Right atrium auricular region (tissue), 2 donors: ENCODE results near the gene TRAPPC2L. TPM values are rescaled to one million over a fixed set of nuclear protein-coding genes. Genes with fewer than 3 reads are reported as not detected.
"Not testable (repeated sequence)": the region's sequence is repeated elsewhere in the genome, so short reads cannot be mapped to it uniquely, and the experiment has no call there.

Source experiments
- DNase-seq: peaks from one replicate; pipeline ENCODE4 v3.0.0-alpha.2; 2019; ENCODE audit warnings: low spot score
- H3K27ac ChIP-seq, 2 donors: fragments of 200-600 bp; sonication (generic); 1 replicate in 1 of 2; 2 replicates in 1 of 2; pipeline ENCODE4 v1.5.1; 2016 to 2019
- H3K27me3 ChIP-seq, 2 donors: fragments of 200-600 bp; sonication (generic); one replicate each; pipeline versions ENCODE4 v1.5.1 to v1.6.0; 2017 to 2019
- H3K36me3 ChIP-seq: fragments of 200-600 bp; sonication (generic); one replicate; pipeline ENCODE4 v1.5.1; 2016
- H3K4me1 ChIP-seq, 2 donors: fragments of 200-600 bp; sonication (generic); one replicate each; pipeline versions ENCODE4 v1.5.1 to v1.6.0; 2017 to 2019
- H3K4me3 ChIP-seq, 2 donors: fragments of 200-600 bp; sonication (generic); 1 replicate in 1 of 2; 2 replicates in 1 of 2; pipeline ENCODE4 v1.5.1; 2017 to 2019; ENCODE audit warnings: mild to moderate bottlenecking in 1 of 2, moderate library complexity in 1 of 2
- H3K9me3 ChIP-seq, 2 donors: fragments of 200-600 bp; sonication (generic); one replicate each; pipeline ENCODE4 v1.5.1; 2019
- CTCF ChIP-seq, 2 donors: fragments of 200-600 bp; sonication (generic); IDR thresholded peaks; one replicate each; pipeline ENCODE4 v1.5.1; 2019; ENCODE audit warnings: antibody characterized with exemption in 2 of 2
- total RNA-seq, 2 donors: library from RNA; depleted of rRNA; stranded (reverse); fragments of >200 nt; gene quantifications; one replicate each; pipeline ENCODE4 v1.1.0, GENCODE V29; 2016

The TRAPPC2L gene
- total RNA-seq, 2 donors from 2014 or later = 30.7 to 33.0 TPM

- H3K27me3 ChIP-seq = no peaks in the 10 kb centered on the region
- no peak for TF ChIP-seq CTCF (IDR thresholded peaks at IDR 0.05)
- no peak for DNase-seq
- H3K4me1 ChIP-seq = peaks cover 0 to 31% of the 10 kb centered on the region in 2 donors
- H3K4me3 ChIP-seq = no peak overlapping the region
- H3K36me3 ChIP-seq = peaks cover 6% of the 10 kb centered on the region
- H3K27ac ChIP-seq = peak overlapping the region; percentile 38 to 69
- no peaks in the 10 kb centered on the region for H3K9me3 ChIP-seq
Measured at GRCh38 chr16:88888057-88888456, 31.1 kb downstream of the TRAPPC2L start.

DNA sequence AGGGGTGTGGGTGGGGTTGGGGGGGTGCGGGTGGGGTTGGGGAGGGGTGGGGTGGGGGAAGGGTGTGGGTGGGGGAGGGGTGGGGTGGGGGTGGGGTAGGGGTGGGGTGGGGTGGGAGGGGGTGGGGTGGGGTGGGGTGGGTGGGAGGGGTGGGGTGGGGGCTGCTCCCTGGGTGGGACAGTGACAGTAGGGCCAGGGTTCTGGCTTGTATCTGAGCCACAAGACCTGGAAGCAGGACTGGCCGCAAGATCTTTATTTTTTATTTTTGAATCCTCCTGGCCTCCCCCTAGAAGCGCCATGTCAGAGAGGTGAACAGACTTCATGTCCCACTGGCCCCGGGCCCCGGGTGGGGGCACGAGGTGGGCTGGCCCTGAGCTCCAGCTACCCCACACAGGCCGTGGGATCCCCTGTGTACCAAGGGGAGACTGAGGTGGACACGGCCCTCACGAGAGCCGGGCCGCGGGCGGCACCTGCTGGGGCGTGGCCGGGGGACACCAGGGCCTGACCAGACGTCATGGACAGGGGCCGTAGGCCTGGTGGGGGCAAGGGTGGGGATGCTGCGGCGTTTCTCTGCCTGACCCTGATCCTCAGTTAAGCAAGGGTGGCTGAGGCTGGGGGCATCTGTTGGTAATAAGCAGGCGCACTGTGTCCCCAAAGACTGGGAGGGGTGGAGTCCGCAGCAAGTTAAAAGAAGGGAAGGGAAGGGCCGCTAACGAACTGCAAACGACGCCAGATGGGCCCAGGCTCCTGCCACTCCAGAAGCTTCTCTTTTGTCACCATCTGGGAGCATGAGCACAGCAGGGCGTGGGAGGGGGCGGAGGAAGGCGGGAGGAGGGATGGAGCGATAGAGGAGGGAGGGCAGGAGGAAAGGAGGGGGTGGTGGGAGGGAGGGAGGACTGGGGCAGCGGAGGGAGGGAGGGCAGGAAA is 31.8 kb downstream of the TRAPPC2L start:
- Histone ChIP-seq H3K4me3 (no peak overlapping the region), H3K27ac (peak overlapping the region; percentile 51 to 60), H3K9me3 (no peaks in the 10 kb centered on the region), H3K27me3 (no peaks in the 10 kb centered on the region), H3K36me3 (peaks cover 6% of the 10 kb centered on the region), H3K4me1 (peaks cover 0 to 31% of the 10 kb centered on the region in 2 donors)
- no peak for DNase-seq
- TF ChIP-seq CTCF (IDR thresholded peaks at IDR 0.05) = no peak

- H3K4me1 ChIP-seq = peaks cover 0 to 31% of the 10 kb centered on the region in 2 donors
- not testable (repeated sequence) for DNase-seq, H3K9me3 ChIP-seq, H3K36me3 ChIP-seq, H3K4me3 ChIP-seq, H3K27ac ChIP-seq, H3K27me3 ChIP-seq
Measured at GRCh38 chr16:88889702-88890352, 32.9 kb downstream of the TRAPPC2L start.

- TF ChIP-seq CTCF (IDR thresholded peaks at IDR 0.05) = no peak
- Histone ChIP-seq H3K4me1 (peaks cover 0 to 26% of the 10 kb centered on the region in 2 donors), H3K27ac (no peak overlapping the region)
Measured at GRCh38 chr16:88891083-88891482, 34.2 kb downstream of the TRAPPC2L start.

GRCh38 chr16:88892065-88892464 is 35.1 kb downstream of the TRAPPC2L start:
- Histone ChIP-seq H3K9me3 (no peaks in the 10 kb centered on the region), H3K27ac (no peak overlapping the region), H3K36me3 (peaks cover 5% of the 10 kb centered on the region), H3K4me3 (no peak overlapping the region), H3K27me3 (no peaks in the 10 kb centered on the region), H3K4me1 (peaks cover 0 to 17% of the 10 kb centered on the region in 2 donors)
- no peak for TF ChIP-seq CTCF (IDR thresholded peaks at IDR 0.05)
- no peak for DNase-seq

More at GRCh38 chr16:88891083-88891482, 34.2 kb downstream of the TRAPPC2L start:
- no peaks in the 10 kb centered on the region for H3K9me3 ChIP-seq
- H3K36me3 ChIP-seq = no peaks in the 10 kb centered on the region
- no peak for DNase-seq
- H3K27me3 ChIP-seq = no peaks in the 10 kb centered on the region
- H3K4me3 ChIP-seq = no peak overlapping the region
